Esophagus muscularis mucosa (tissue), 4 donors: ENCODE measurements around the gene ABCC4. TPM values are rescaled to one million over a fixed set of nuclear protein-coding genes. Genes with fewer than 3 reads are reported as not detected.
A peak's percentile ranks its signal among the peaks of the same experiment; 100 is the strongest.
"Not testable (repeated sequence)": the region's sequence is repeated elsewhere in the genome, so short reads cannot be mapped to it uniquely, and the experiment has no call there.

Experiments used
- DNase-seq: peaks from one replicate; pipeline ENCODE4 v3.0.0-alpha.2; 2017; ENCODE audit errors: extremely low spot score
- H3K27ac ChIP-seq, 4 donors: fragments of 200-600 bp; sonication (generic); replicated peaks in 1 of 4; 1 replicate in 3 of 4; 2 replicates in 1 of 4; pipeline ENCODE4 v1.5.1; 2016 to 2019; ENCODE audit warnings: mild to moderate bottlenecking in 1 of 4
- H3K27me3 ChIP-seq, 4 donors: fragments of 200-600 bp; sonication (generic); one replicate each; pipeline versions ENCODE4 v1.5.1 to v1.6.0; 2016 to 2019
- H3K36me3 ChIP-seq, 4 donors: fragments of 200-600 bp; sonication (generic); one replicate each; pipeline ENCODE4 v1.5.1; 2016 to 2019
- H3K4me1 ChIP-seq, 4 donors: fragments of 200-600 bp; sonication (generic); one replicate each; pipeline ENCODE4 v1.5.1; 2016 to 2019
- H3K4me3 ChIP-seq, 4 donors: fragments of 200-600 bp; sonication (generic); 1 replicate in 2 of 4; 2 replicates in 2 of 4; pipeline ENCODE4 v1.5.1; 2016 to 2019; ENCODE audit warnings: mild to moderate bottlenecking in 4 of 4, moderate library complexity in 1 of 4
- H3K9me3 ChIP-seq, 4 donors: fragments of 200-600 bp; sonication (generic); 1 replicate in 3 of 4; 2 replicates in 1 of 4; pipeline ENCODE4 v1.5.1; 2016 to 2019
- CTCF ChIP-seq, 3 experiments: fragments of 200-600 bp in 2 of 3; fragments of 450-650 bp in 1 of 3; sonication (generic) in 2 of 3; IDR thresholded peaks; one replicate each; pipeline ENCODE4 v1.5.1; 2017 to 2019; ENCODE audit warnings: antibody characterized with exemption in 3 of 3, mild to moderate bottlenecking in 2 of 3, moderate library complexity in 1 of 3
- EP300 ChIP-seq: sonication (generic); formaldehyde crosslinking; IDR thresholded peaks from one replicate; pipeline ENCODE4 v1.6.1; 2017; ENCODE audit warnings: antibody characterized with exemption
- POLR2A ChIP-seq: fragments of 450-650 bp; IDR thresholded peaks from one replicate; pipeline ENCODE4 v1.6.1; 2017; ENCODE audit warnings: antibody characterized with exemption, moderate library complexity, mild to moderate bottlenecking, low read depth
- POLR2AphosphoS5 ChIP-seq, 2 donors: sonication (generic); formaldehyde crosslinking; IDR thresholded peaks; one replicate each; pipeline ENCODE4 v1.6.1; 2017; ENCODE audit warnings: antibody characterized with exemption in 2 of 2
- WGBS: methylation state at CpG from one replicate; pipeline ENCODE4 v1.1.5; 2018; 5-methylcytosine and 5-hydroxymethylcytosine counted together
- intact Hi-C: fragments of 100-400 bp; cut with DNase I; formaldehyde crosslinking; loops from one replicate; pipeline ENCODE4 v1.15.1; 2023
- total RNA-seq, 4 donors: library from RNA; depleted of rRNA; stranded (reverse); fragments of >200 nt; gene quantifications; one replicate each; pipeline versions ENCODE4 v1.1.0 to v1.2.1, GENCODE V29; 2016

ABCC4 gene
- total RNA-seq, 4 donors from 2014 or later, result 5.0 to 6.3 (median 6.0) TPM

DNA sequence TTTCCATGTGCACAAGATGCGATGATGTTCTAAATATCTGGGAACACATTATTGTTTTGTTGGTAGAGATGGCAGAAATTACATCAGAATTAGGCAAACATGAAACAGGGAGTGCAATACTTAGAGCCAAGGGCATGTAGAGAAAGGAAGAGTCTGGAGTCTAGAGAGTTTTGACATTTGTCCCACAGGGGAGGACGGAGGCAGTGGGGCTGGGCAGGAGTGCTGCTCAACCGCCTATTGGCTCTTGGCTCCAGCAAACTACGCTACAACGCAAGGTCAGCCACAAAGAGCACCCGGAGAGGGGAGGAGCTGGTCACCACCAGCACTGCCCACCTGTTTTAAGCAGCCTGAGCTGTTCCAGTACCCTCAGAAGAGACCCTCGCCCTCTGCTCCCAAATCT is 108.3 kb downstream of the ABCC4 start:
- no peaks in the 10 kb centered on the region for H3K9me3 ChIP-seq
- H3K4me3 ChIP-seq, result no peak overlapping the region
- H3K27ac ChIP-seq, result no peak overlapping the region
- no peak for TF ChIP-seq EP300
- TF ChIP-seq POLR2AphosphoS5 (IDR thresholded peaks at IDR 0.05), result no peak
- no peak for TF ChIP-seq CTCF (IDR thresholded peaks at IDR 0.05)
- no peak for TF ChIP-seq POLR2A
- H3K27me3 ChIP-seq, result no peaks in the 10 kb centered on the region
- DNase-seq, result no peak
- 82% methylated on average over 7 of the region's 7 CpGs for WGBS
- intact Hi-C loops, result loop anchor here (5.0 kb wide), 1 partner anchor 104 kb away; no protein-coding TSS in a partner anchor
- no peaks in the 10 kb centered on the region for H3K4me1 ChIP-seq
- H3K36me3 ChIP-seq, result peaks cover 0 to 8% (median 0%) of the 10 kb centered on the region in 4 donors

- 92% methylated on average over 5 of the region's 5 CpGs for WGBS
Observed at GRCh38 chr13:95192564-95192945, 108.7 kb downstream of the ABCC4 start.

DNA sequence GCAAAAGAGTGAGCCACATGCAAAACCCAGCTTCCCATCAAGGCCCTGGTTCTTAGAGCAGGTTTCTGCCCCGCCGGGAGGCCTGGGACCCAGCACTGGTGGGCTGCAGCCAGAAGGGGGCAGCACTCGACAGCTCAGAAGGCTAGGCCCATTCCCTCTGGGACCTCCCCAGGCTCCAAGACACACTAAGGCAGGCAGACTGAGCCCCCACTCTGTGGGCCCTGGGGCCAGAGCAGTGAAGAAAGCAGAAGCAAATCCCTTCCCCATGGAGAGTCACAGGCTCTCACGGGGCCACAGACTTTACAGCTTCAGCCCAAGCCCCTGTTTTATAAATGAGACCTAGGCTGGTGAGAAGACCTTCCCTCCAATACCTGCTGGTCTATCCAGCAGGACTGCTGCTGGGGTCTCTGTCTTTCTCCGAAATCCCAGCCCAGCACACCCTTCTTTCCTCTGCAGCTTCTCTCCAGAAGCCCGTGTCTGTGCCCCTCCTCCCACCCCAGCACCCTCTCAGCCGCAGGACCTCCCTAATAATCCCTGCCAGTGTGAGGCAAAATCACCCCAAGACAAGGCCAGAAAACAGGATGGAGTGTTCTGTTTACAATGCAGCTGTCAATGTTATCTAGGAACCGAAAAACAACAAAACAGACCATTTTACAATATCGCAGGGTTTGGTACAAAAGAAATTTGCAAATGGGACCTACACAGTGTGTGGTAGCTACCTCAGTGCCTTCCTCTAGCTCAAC is 109.3 kb downstream of the ABCC4 start:
- peak; percentile 93 for DNase-seq

More at GRCh38 chr13:95192564-95192945, 108.7 kb downstream of the ABCC4 start:
- intact Hi-C loops, result loop anchor here (5.0 kb wide), 1 partner anchor 105 kb away; no protein-coding TSS in a partner anchor
- not testable (repeated sequence) for H3K9me3 ChIP-seq, H3K4me1 ChIP-seq, H3K36me3 ChIP-seq, H3K4me3 ChIP-seq, DNase-seq, H3K27ac ChIP-seq, H3K27me3 ChIP-seq

GRCh38 chr13:95188128-95188527 is 113.1 kb downstream of the ABCC4 start:
- WGBS, result 89% methylated on average over 7 of the region's 7 CpGs
- DNase-seq, result no peak
- Histone ChIP-seq H3K4me1 (no peaks in the 10 kb centered on the region), H3K27ac (no peak overlapping the region), H3K36me3 (peaks cover 0 to under 1% (median 0%) of the 10 kb centered on the region in 4 donors), H3K27me3 (no peaks in the 10 kb centered on the region), H3K9me3 (no peaks in the 10 kb centered on the region), H3K4me3 (no peak overlapping the region)
- TF ChIP-seq POLR2A (no peak), CTCF (IDR thresholded peaks at IDR 0.05) (no peak), POLR2AphosphoS5 (IDR thresholded peaks at IDR 0.05) (no peak), EP300 (no peak)
- intact Hi-C loops, result no loop called here

More for the DNA sequence above, 109.3 kb downstream of the ABCC4 start:
- Histone ChIP-seq H3K4me1 (no peaks in the 10 kb centered on the region), H3K9me3 (no peaks in the 10 kb centered on the region), H3K36me3 (peaks cover 0 to 8% (median 0%) of the 10 kb centered on the region in 4 donors), H3K27me3 (no peaks in the 10 kb centered on the region), H3K27ac (no peak overlapping the region), H3K4me3 (no peak overlapping the region)
- intact Hi-C loops, result loop anchor here (2.0 to 5.0 kb wide), 2 partner anchors 105 to 189 kb away; no protein-coding TSS in a partner anchor
- 69% methylated on average over 8 of the region's 9 CpGs for WGBS
- no peak for TF ChIP-seq EP300
- peak; percentile 57 to 73 (median 60) for TF ChIP-seq CTCF (IDR thresholded peaks at IDR 0.05)

- no peak for TF ChIP-seq EP300
- Histone ChIP-seq H3K9me3 (no peaks in the 10 kb centered on the region), H3K4me1 (peaks cover 0 to 5% (median 1%) of the 10 kb centered on the region in 4 donors), H3K27me3 (no peaks in the 10 kb centered on the region), H3K27ac (no peak overlapping the region), H3K4me3 (no peak overlapping the region), H3K36me3 (no peaks in the 10 kb centered on the region)
- intact Hi-C loops, result no loop called here
- 78% methylated on average over 5 of the region's 5 CpGs for WGBS
- no peak for DNase-seq
Observed at GRCh38 chr13:95185851-95186250, 115.4 kb downstream of the ABCC4 start.

DNA sequence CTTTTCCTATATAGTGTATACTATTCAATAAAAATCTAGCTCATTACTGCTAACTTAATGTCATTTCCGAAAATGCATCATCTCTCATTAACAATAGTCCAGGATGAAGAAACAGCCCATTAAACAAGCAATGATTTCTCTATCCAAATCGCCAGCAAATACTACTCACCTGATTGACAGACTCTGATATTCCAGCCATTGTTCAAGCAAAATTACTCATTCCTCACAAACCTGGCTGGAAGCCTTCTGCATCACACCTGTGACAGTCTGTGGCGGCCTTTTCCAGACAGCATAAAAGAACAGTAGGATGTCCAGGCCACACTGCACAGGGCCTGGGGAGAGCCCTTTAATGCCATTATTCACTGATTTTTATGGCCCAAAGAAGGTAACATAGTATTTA is 115.9 kb downstream of the ABCC4 start:
- Histone ChIP-seq H3K9me3 (no peaks in the 10 kb centered on the region), H3K4me1 (peaks cover 0 to 6% (median 3%) of the 10 kb centered on the region in 4 donors), H3K27me3 (no peaks in the 10 kb centered on the region), H3K27ac (no peak overlapping the region), H3K4me3 (no peak overlapping the region), H3K36me3 (no peaks in the 10 kb centered on the region)
- TF ChIP-seq POLR2A (no peak), POLR2AphosphoS5 (IDR thresholded peaks at IDR 0.05) (no peak), EP300 (no peak), CTCF (IDR thresholded peaks at IDR 0.05) (no peak)
- DNase-seq, result no peak
- 89% methylated on average over 3 of the region's 3 CpGs for WGBS
- intact Hi-C loops, result no loop called here
